Measurements from ENCODE around the gene CACNB2.
A peak's percentile ranks its signal among the peaks of the same experiment; 100 is the strongest.

The CACNB2 gene

GRCh38 chr10:18293536-18294510 is 153.6 kb downstream of the CACNB2 start:
- no peak for DNase-seq (ENCODE audit: low spot score)

GRCh38 chr10:18294633-18295032 is 154.4 kb downstream of the CACNB2 start:
- no peak for DNase-seq (ENCODE audit: low spot score)

GRCh38 chr10:18297659-18298058 is 157.4 kb downstream of the CACNB2 start:
- DNase-seq (ENCODE audit: low spot score): no peak

GRCh38 chr10:18298256-18298655 is 158.0 kb downstream of the CACNB2 start:
- DNase-seq (ENCODE audit: low spot score): no peak

- no peak for DNase-seq (ENCODE audit: low spot score)
Measured at GRCh38 chr10:18303851-18304801, 163.9 kb downstream of the CACNB2 start.

GRCh38 chr10:18306031-18306430 is 165.8 kb downstream of the CACNB2 start:
- no peak for DNase-seq (ENCODE audit: low spot score)

- DNase-seq (ENCODE audit: low spot score): no peak
Measured at GRCh38 chr10:18308600-18308999, 168.4 kb downstream of the CACNB2 start.

GRCh38 chr10:18310761-18311160 is 170.5 kb downstream of the CACNB2 start:
- DNase-seq (ENCODE audit: low spot score): no peak

- peak; percentile 2 for DNase-seq (ENCODE audit: low spot score)
Measured at GRCh38 chr10:18312374-18313139, 172.3 kb downstream of the CACNB2 start.

- DNase-seq (ENCODE audit: low spot score): no peak
Measured at GRCh38 chr10:18313140-18313530, 172.9 kb downstream of the CACNB2 start.

- no peak for DNase-seq (ENCODE audit: low spot score)
Measured at GRCh38 chr10:18313626-18314025, 173.4 kb downstream of the CACNB2 start.

GRCh38 chr10:18319628-18320027 is 179.4 kb downstream of the CACNB2 start:
- no peak for DNase-seq (ENCODE audit: low spot score)

- DNase-seq (ENCODE audit: low spot score): no peak
Measured at GRCh38 chr10:18321371-18321770, 181.1 kb downstream of the CACNB2 start.

- DNase-seq (ENCODE audit: low spot score): no peak
Measured at GRCh38 chr10:18323916-18324315, 183.7 kb downstream of the CACNB2 start.

GRCh38 chr10:18325410-18325809 is 185.2 kb downstream of the CACNB2 start:
- DNase-seq (ENCODE audit: low spot score): no peak

GRCh38 chr10:18325889-18326531 is 185.8 kb downstream of the CACNB2 start:
- no peak for DNase-seq (ENCODE audit: low spot score)

GRCh38 chr10:18328941-18329340 is 188.7 kb downstream of the CACNB2 start:
- DNase-seq (ENCODE audit: low spot score): no peak

GRCh38 chr10:18332048-18332447 is 191.8 kb downstream of the CACNB2 start:
- no peak for DNase-seq (ENCODE audit: low spot score)

GRCh38 chr10:18332484-18332883 is 192.3 kb downstream of the CACNB2 start:
- DNase-seq (ENCODE audit: low spot score): no peak

- DNase-seq (ENCODE audit: low spot score): no peak
Measured at GRCh38 chr10:18333621-18334020, 193.4 kb downstream of the CACNB2 start.

- DNase-seq (ENCODE audit: low spot score): no peak
Measured at GRCh38 chr10:18334116-18334867, 194.1 kb downstream of the CACNB2 start.

All from activated CD4-positive, alpha-beta T cell treated with anti-CD3 and anti-CD28 coated beads, Interleukin-2, Interleukin-4, amounts not matched to agents 100 ng/mL and 50 ng/mL, durations not matched to agents 16 hours and 8 hours (primary cell).